NCI-H146 treated with DMSO at 0.1 percent for 48 hours (cell line): Measurements from ENCODE around the gene DNAJC12.
"Not testable (repeated sequence)": the region's sequence is repeated elsewhere in the genome, so short reads cannot be mapped to it uniquely, and the experiment has no call there.

Experiments
- DNase-seq: peaks from one replicate; lab custom pipeline; 2025; ENCODE audit not compliant: unreplicated experiment; lab: John Stamatoyannopoulos, UW

The DNAJC12 gene

DNA sequence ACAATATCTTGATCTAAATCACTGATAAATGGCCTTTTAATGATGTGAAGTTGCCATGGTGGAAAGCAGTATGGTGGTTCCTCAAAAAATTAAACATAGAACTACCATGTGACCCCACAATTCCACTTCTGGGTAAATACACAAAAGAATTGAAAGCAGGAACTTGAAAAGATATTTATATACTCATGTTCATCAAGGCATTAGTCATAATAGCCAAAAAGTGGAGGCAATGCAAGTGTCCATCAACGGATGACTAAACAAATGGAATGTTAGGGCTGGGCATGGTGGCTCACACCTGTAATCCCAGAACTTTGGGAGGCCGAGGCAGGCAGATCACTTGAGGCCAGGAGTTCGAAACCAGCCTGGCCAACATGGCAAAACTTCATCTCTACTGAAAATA, 2.0 kb upstream of the DNAJC12 start:
- DNase-seq: no peak

DNA sequence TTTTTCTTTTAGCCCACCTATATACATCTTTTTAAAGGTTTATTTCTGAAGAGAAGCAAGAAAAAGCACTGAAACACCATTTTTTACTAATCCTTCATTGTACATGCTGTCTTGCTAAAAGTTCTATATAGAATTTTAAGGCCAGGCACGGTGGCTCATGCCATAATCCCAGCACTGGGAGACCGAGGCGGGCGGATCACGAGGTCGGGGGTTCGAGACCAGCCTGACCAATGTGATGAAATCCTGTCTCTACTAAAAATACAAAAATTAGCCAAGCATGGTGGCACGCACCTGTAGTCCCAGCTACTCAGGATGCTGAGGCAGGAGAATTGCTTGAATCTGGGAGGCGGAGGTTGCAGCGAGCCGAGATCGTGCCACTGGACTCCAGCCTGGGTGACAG, 1.5 kb upstream of the DNAJC12 start:
- not testable (repeated sequence) for DNase-seq

DNA sequence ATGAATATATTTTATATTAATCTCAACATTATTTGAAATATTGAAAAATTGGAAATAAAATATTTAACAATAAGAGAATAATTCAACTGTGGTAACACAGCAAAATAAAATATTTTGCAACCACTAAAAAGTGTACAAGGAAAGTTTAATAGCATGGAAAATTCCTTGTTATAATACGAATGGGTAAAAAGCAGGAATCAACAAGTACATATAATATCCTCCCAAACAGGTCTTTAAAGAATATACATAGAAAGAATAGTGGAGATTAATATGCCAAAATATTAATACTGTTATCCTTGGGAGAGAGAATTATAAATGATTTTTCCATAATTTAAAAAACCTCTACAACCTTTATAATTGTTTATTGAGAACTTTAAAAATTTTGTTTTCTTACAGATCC, 1.0 kb downstream of the DNAJC12 start:
- no peak for DNase-seq

DNA sequence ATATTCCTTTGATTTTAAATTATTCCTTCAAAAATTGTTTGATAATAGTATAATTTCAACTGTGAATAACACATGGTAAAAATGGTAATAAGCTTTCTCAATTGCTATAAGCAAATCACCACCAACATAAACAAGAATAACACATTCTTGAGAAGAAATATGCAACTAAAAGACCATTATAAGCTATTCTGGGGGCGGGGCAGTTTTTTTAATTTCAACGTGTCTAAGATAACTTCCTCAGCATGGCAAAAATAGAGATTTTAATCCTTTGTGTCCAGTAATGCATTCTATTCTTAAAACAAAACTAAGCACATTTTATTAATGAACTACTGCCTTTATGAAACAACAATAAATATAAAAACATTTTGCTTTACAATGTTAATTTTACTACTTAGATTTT, 1.5 kb downstream of the DNAJC12 start:
- no peak for DNase-seq

DNA sequence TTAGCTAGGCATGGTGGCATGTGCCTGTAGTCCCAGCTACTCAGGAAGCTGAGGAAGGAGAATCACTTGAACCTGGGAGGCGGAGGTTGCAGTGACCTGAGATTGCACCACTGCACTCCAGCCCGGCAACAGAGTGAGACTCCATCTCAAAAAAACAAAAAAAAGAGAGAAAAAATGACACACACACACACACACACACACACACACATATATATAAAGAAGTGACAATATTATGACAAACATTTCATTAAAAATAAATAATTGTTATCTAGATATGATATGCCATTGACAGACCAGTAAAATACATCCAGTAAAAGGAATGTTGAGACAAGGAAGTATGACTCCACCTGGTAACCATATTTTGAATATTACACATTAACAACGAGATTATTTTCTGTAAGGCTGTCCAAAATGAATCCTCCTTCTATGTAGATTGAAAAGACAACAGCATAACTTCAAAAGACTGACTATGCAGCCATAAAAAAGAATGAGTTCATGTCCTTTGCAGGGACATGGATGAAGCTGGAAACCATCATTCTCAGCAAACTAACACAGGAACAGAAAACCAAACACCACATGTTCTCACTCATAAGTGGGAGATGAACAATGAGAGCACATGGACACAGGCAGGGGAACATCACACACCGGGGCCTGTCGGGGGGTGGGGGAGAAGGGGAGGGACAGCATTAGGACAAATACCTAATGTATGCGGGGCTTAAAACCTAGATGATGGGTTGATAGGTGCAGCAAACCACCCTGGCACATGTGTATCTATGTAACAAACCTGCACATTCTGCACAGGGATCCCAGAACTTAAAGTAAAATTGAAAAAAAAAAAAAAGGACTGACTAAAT, 2.2 kb downstream of the DNAJC12 start:
- DNase-seq: not testable (repeated sequence)

DNA sequence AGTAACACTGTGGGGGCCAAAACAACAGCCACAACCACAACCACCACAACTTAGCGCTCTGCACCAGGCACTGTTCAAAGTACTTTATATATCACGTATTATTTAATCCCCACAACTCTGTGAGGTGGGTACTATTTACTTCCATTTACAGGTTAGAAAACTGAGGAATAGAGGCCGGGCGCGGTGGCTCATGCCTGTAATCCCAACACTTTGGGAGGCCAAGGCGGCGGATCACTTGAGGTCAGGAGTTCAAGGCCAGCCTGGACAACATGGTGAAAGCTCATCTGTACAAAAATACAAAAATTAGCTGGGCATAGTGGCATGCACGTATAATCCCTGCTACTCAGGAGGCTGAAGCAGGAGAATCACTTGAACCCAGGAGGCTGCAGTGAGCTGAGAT, 3.6 kb downstream of the DNAJC12 start:
- no peak for DNase-seq

DNA sequence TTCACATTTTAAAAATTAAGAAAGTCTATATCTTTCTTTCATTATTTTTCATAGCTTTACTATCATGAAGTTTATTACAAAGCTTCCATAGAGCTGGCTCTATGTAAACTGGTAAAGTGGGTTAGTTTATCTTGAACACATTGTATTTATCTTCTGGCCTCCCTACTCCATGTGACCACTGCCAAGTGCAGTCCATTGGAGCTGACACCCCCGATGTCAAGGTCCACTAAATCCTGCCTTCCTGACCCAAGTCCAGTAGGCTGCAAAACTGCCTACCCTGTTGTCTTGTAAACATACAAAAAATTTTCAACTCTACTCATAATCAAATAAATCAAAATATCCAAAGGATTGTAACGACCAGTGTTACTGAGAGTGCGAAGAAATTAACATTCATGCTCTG, 10.2 kb downstream of the DNAJC12 start:
- no peak for DNase-seq

DNA sequence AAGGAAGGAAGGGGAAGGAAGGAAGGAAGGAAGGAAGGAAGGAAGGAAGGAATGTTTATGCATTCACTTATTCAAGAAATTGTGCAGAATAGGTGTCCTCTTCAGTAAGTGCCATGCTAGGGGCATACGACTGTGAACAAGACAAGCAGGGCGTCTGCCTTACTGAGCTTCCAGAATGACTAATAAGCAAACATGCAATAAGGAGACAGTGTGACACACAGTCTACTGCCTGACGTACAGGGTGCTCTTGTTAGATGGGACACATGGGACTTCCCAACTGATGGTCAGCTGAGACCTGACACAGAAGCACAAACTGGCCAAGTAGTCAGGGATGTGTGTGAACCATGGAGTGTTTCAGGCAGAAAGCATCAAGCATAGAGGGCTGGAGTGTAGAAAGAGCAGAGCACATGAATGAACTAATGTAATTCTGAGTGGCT, 18.2 kb downstream of the DNAJC12 start:
- DNase-seq: no peak

DNA sequence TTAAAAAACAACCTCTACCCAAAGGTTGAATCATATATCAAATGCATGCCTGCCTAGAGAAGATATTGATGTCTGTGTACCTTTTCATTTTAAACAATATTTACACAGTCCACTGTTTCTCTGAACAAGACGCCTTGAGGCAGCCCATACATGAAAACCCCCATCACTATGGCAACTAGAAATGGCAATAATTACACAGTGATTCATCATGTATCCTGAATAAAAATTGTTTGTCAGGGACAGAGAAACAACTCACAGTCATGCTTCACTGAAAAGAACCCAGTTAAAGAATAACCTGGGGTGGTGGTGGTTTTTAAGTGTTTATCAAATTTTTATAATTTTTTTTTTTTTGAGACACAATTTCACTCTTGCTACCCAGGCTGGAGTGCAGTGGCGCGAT, 19.7 kb downstream of the DNAJC12 start:
- peak; percentile 85 for DNase-seq

DNA sequence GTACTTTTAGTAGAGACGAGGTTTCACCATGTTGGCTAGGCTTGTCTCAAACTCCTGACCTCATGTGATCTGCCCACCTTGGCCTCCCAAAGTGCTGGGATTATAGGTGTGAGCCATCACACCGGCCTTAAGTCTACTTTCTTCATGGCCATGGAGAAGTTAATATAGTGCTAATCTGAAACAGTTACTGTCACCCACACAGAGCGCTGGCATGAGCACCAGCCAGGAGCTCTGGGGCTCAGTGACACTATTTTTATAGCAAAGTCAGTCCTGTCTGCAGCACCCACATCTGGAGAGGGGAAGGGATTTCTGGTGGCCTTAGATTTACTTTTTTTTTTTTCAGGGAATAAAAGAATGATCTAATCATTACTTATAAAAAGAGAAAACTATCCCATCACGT, 21.3 kb downstream of the DNAJC12 start:
- DNase-seq: no peak

DNA sequence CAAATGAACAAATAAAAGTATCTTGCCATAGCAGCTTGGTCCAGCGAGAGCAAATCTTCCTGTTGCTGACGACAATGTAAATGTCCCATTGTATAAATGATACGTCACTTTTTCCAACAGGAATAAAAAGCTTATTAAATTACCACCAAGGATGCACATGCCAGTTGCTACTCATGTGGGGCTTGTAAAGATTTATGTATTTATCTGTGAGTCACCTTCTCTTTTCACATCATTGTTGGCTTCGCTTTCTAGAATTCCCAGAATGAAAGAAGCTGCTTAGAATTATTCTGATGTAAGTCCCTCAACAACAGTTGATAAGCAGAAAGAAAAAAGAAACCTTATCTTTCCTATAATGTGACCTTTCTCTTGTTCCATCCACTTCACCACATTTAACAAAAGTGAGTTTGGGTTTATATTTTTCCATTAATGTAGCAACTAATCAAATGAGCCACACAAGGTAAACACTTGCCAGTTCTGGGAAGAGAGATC, 22.4 kb downstream of the DNAJC12 start:
- no peak for DNase-seq

DNA sequence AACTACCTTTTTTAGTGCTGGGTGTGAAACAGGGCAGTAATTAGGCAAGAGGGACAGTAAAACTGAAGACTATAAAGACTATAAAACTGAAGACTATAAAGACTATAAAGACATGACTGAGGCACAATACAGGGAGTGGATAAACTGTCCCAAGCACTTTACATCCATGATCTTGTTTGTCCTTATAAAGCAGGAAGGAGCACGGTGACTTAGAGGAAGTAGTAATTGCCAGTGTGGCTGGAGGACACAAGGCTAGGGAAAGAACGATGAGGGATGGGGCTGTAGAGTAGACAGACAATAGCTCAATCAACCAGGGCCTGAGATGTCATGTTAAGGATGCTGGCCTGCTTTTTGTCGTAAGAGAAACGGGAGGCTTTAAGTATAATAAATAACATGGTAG, 26.0 kb downstream of the DNAJC12 start:
- no peak for DNase-seq

DNA sequence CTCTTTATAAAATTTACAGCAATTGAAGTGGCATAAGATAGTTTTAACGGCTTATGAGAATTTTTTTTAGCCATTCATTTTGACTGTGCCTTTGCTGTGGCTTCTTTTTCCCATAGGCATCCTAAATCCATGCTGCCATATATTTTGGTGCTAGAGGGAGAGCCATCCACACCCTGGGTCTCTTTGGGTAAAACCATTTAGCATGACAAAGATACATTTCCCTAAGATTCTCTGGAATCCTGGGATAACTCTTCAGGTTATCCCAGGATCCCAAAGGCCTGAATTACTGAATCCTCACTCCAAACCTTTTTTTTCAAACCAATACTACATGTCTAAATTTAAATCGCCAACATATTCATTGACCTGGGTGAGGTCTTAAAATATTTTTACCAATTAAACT, 28.9 kb downstream of the DNAJC12 start:
- DNase-seq: no peak

DNA sequence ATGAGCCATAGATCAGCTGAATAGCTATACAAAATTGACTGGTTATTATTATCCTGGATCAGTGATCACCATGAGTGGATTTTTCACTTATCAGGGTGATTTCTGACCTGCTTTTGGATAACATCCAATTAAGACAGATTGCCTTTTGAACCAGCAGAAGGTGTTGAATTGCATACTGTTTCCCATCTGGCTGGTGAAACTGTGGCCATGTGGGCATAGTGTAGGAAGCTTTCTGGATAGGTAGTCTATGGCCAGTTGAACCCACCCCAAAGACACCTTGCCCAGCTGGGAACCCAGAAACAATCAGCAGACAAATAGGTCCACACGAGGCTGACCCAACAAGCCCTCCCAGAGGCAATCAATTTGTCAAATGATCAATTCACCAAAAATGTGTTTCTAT, 29.3 kb downstream of the DNAJC12 start:
- no peak for DNase-seq

DNA sequence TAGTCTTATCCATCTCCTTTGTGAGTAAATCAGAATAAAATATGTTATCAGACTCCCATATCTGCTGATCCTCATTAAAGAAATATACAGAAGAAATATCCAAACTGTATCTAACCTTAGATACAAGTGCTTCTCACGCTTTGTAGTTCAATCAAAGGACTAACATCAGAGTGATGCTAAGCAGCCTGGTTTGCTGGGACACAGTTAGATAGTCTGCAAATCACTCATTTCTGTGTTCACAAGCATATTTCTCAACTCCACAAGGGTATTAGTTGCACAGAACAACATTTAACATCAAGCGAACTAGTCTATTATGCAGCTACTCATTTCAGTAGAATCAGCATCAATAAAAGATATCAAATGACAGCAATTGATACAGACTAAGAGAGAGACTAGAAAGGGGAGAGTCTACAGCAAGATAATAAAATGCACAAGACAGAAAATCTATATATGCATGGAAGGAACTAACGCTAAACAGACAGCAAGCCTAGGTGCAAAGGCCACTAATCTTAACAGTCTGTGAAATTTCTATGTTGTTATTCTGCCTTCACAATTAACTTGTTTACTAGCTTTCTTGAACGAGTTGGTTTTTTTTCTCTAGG, 30.0 kb downstream of the DNAJC12 start:
- DNase-seq: no peak

DNA sequence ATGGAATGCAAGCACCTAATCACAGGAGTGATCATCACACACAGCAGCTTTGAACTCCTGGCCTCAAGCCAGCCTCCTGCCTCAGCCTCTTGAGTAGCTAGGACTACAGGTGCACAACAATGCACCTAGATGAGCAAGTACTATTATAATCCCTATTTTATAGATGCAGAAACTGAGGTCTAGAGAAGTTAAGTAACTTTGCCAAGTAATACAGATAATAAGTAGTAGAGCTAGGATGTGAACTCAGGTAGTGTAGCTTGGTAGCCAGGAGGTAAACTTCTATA, 33.7 kb downstream of the DNAJC12 start:
- no peak for DNase-seq

DNA sequence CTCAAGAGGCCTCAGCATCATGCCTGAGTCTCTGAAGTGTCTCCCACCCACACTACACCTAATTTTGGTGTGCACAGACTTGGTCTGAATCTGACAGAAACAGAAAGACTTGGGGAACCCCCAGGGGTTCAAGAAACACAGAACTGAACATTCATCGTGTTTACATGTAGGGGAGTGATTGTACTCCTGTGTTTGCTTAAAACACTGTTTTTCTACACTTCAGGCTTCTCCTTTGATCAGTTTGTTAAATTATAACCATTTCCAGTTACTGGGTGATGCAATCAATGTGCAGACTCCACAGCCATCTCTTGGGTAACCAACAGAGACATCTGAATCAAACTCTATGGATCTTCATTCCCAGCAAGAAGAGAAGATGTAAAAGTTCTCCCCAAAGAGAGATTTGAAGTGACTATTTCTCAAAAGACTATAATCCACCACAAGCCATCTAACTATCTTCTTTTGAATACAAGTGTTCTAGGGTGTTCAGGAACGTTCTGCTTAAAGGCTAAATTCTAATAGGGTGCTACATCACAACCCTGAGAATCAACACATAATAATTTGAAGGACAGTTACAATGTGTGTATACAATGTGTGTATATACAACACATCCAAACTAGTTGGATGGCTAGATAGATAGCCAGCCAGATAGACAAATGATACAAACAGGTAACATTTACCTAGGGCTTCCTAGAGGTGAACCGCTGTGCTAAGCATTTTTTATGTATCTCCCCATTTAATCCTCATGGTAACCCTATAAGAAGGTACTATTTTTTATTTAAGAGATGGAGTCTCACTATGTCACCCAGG, 34.2 kb downstream of the DNAJC12 start:
- no peak for DNase-seq

DNA sequence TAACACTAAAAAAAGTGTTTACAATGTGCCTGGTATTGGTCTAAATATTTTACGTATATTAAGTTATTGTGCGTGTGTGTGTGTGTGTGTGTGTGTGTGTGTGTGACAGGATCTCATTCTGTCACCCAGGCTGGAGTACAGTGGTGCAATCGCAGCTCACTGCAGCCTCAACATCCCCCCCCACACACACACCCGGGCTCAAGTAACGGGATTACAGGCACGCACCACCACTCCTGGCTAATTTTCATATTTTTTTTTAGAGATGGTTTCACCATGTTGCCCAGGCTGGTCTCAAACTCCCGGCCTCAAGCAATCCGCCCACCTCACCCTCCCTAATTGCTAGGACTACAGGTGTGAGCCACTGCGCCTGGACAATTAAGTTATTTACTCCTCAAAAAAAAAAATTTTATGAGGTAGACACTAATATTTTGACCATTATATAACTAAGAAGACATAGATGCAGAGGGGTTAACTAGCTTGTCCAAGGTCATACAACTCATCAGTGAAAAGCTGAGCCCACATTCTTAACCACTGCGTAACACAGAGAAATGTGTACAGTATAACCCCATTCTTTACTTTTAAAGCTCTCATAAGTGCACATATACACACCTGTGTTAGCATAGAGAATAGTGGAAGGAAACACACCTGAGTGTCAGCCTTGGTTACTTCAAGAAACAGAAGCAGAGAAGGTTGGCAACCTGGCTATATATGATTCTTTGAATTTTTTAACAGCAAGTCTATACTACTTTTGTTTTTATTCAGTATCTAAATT, 35.0 kb downstream of the DNAJC12 start:
- DNase-seq: no peak

DNA sequence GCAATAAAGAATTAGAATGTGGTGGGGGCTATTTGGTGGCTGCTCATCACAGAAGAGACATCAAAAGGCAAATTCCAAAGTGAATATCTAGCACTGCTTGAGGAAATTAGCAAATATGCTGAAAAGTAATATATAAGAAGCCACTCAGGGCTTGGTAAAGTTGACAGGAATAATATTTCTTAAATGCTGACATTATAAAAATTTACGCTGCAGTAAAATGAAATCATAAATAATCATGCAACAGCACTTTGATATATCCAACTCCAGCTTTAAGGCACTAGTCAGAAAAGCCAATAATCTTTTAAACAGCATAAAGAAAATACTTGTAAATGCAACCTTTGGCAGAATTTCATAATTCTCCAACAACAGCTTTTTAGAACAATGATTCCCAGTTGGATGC, 36.9 kb downstream of the DNAJC12 start:
- no peak for DNase-seq

DNA sequence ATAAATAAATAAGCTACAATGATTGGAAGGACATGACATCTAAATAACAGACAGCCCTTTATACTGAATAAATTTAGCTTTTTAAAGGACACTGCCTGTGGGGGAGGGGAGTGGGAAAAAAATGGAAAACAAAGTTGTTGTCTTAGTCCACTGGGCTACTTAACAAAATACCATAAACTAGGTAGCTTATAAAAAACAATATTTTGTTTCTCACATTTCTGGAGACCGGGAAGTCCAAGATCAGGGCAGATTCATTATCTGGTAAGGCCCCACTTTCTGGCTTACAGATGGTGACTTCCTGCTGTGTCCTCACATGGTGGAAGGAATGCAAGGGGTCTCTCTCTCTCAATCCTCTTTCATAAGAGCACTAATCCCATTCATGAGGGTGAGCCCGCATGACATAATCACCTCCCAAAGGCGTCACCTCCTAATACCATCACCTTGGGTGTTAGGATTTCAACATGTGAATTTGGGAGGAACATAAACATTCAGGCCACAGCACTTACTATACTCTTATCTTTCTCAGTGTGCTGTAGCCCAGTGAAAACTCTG, 43.0 kb downstream of the DNAJC12 start:
- DNase-seq: no peak

DNA sequence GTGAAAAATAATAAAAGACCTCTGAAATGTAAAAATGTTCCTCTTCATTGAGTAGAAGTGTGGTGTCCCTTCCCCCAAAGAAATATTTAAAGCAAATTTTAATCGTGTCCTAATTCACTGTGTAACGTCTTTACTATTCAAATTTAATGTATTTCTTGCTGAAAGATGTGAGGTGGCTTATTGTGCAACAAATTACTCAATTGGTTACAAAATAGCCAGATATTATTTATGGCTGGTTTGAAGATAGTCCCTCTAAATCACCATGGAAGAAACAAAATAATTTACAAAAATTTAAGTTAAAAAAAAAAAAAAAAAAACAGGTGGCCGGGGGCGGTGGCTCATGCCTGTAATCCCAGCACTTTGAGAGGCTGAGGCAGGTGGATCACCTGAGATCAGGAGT, 43.7 kb downstream of the DNAJC12 start:
- DNase-seq: no peak
